HG02623 (cell line): Measurements from ENCODE around the gene RASGRP4.
"Not testable (repeated sequence)": the region's sequence is repeated elsewhere in the genome, so short reads cannot be mapped to it uniquely, and the experiment has no call there.

Experiments
- ATAC-seq: cut with Tn5 transposase; IDR thresholded peaks from one replicate; pipeline ENCODE4 v1.9.1; 2021; ENCODE audit warnings: moderate library complexity; ENCODE audit not compliant: unreplicated experiment

RASGRP4 gene

GRCh38 chr19:38448225-38448624 lies 22.2 kb upstream of the RASGRP4 start:
- no peak for ATAC-seq

GRCh38 chr19:38445362-38445761 lies 19.3 kb upstream of the RASGRP4 start:
- ATAC-seq, result no peak

GRCh38 chr19:38444026-38444425 lies 18.0 kb upstream of the RASGRP4 start:
- ATAC-seq, result no peak

GRCh38 chr19:38443458-38443999 lies 17.5 kb upstream of the RASGRP4 start:
- no peak for ATAC-seq

DNA sequence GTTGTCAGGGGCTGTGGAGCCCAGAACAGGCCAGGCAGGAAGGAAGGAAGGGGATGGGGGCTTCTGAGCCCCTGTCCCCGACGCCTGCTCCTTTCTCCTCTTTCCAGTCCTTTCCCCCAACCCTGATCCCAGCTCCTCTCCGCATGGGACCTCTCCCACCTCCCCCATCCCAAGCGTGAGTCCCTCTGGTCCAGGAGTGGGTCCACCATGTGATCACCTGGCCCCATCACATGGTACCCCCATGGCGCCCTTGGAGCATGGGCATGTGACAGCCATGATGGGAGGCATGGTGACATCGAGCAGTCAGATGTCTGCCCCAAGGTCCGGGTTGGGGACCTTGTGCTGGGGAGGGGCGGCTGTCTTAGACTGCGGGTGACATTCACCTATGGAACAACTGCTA lies 16.7 kb upstream of the RASGRP4 start:
- ATAC-seq, result no peak

DNA sequence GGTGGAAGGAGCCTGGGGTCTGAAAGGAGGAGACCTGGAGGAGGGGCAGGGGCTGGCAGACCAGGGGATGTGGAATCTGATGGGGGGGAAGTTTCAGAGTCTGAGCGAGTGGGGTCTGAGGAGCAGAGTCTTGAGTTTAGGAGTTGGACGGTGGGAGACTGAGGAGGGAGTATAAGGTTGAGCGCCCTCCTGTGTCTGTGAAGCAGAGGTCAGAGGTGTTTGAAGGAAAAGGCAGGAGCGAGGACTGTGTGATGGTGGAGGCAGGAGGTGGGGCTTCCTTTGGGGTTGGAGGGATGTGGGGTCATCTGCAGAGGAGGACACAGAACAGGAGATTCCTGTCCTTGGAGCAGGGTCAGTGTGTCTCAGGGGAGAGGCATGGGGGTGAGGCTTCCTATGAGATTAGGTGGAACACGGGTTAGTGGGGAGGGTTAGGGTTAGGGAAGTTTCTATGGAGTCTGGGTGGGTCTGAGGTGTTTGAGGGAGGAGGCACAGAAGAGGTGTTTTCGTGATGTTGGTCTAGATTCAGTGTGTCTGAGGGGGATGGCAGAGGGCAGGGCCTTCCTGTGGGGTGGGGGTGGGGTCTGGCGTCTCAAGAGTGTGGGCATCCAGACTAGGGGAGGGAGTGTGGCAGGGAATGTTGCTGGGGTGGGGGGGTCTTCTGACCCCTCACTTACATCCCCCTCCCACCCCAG lies 15.8 kb upstream of the RASGRP4 start:
- no peak for ATAC-seq

DNA sequence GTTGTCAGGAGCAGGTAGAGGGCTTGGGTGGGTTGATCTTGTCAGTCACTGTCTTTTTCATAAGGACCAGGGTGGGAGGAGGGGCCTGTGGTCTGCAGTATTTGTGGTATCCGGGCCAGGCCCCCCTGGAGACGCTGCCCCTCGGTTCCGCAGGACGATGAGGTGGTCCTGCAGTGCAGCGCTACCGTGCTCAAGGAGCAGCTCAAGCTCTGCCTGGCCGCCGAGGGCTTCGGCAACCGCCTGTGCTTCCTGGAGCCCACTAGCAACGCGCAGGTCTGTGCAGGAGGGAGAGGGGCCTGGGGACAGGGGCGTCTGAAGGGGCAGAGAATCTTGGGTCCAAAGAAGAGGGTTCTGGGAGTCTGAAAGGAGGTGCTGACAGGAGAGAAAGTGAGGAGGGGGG lies 14.6 kb upstream of the RASGRP4 start:
- ATAC-seq, result no peak

GRCh38 chr19:38437917-38438316 lies 11.9 kb upstream of the RASGRP4 start:
- ATAC-seq, result no peak

- ATAC-seq, result no peak
Measured at GRCh38 chr19:38437295-38437694, 11.3 kb upstream of the RASGRP4 start.

GRCh38 chr19:38434549-38435051 lies 8.6 kb upstream of the RASGRP4 start:
- ATAC-seq, result no peak

- ATAC-seq, result no peak
Measured at GRCh38 chr19:38433268-38433733, 7.3 kb upstream of the RASGRP4 start, which contains the start of gene RYR1. Gene RYR1, plus strand, starts transcription at chr19:38433691. Its CDS starts 139 bp downstream, at chr19:38433830.

DNA sequence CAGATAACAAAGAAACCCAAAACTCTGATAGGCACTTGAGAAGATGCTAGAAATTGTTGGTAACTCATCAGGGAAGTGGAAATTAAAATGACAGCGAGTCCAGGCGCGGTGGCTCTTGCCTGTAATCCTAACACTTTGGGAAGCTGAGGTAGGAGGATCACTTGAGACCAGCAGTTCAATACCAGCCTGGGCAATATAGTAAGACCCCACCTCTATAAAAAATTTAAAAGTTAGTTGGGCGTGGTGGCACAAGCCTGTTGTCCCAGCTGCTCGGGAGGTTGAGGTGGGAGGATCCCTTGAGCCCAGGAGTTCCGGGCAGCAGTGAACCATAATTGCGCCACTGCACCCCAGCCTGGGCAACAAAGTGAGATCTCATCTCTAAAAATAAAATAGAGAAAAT lies 4.9 kb upstream of the RASGRP4 start:
- ATAC-seq, result no peak

- ATAC-seq, result no peak
Measured at GRCh38 chr19:38429811-38430156, 3.8 kb upstream of the RASGRP4 start.

GRCh38 chr19:38429055-38429810 lies 3.2 kb upstream of the RASGRP4 start:
- no peak for ATAC-seq

GRCh38 chr19:38427035-38427677 lies 1.1 kb upstream of the RASGRP4 start:
- not testable (repeated sequence) for ATAC-seq

DNA sequence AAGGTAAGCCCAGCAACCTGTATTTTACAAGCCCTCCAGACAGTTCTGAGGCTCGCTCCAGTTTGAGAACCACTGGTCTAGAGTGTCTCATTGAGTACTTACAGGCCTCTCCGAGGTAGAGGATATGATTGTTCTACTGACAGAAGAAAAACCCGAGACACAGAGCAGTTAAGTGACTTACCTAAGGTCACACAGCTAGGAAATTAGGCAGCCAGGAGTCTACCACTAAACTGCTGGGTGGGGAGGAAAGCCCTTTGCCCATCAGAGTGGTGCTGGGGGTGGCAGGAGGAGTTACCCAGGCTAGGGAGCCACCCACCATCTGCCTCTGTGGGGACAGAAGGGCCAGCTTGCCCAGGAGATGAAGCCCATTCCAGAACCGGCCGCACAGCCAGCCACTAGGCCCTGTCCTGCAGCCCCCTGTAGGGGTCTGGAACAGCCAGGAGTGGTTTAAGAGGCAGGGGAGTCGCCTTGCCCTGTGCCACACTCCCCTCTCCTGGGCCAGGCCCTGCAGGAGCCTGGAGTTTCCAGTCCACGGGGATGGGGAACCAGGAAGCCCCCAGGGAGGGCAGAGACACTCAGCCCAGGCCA lies 703 bp downstream of the RASGRP4 start:
- ATAC-seq, result no peak

DNA sequence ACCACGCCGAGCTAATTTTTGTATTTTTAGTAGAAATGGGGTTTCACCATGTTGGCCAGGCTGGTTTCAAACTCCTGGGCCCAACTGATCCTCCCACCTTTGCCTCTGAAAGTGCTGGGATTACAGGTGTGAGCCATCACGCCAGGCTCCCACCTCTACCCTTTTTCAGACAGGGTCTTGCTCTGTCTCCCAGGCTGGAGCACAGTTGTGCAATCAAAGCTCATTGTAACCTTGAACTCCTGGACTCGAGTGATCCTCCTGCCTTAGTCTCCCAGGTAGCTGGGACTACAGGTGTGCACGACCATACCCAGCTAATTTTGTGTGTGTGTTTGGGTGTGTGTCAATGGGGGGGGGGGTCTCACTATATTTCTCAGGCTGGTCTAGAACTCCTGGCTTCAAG lies 1.7 kb downstream of the RASGRP4 start:
- ATAC-seq, result no peak

DNA sequence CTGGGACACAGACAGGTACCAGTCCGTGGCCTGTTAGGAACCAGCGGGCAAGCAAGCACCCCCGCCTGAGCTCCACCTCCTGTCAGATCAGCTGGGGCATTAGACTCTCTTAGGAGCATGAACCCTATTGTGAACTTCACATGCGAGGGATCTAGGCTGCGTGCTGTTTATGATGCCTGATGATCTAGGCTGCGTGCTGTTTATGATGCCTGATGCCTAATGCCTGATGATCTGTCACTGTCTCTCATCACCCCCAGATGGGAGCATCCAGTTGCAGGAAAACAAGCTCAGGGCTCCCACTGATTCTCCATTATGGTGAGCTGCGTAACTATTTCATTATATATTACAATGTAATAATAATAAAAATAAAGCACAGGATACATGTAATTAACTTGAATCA lies 3.6 kb downstream of the RASGRP4 start:
- ATAC-seq, result no peak

GRCh38 chr19:38421856-38422255 lies 4.2 kb downstream of the RASGRP4 start:
- no peak for ATAC-seq

- ATAC-seq, result no peak
Measured at GRCh38 chr19:38420935-38421334, 5.1 kb downstream of the RASGRP4 start.
